ENCODE data around the gene BTBD9.

Gene BTBD9

GRCh38 chr6:38650207-38650752 is 10.6 kb upstream of the BTBD9 start:
- no peak for DNase-seq (ENCODE audit: extremely low spot score)
- ChIA-PET POLR2A (no interaction called here), CTCF (no interaction called here)
- no peak for TF ChIP-seq CTCF (IDR thresholded peaks at IDR 0.05; ENCODE audit: control extremely low read depth, extremely low read depth, low read depth, missing control alignments)

DNA sequence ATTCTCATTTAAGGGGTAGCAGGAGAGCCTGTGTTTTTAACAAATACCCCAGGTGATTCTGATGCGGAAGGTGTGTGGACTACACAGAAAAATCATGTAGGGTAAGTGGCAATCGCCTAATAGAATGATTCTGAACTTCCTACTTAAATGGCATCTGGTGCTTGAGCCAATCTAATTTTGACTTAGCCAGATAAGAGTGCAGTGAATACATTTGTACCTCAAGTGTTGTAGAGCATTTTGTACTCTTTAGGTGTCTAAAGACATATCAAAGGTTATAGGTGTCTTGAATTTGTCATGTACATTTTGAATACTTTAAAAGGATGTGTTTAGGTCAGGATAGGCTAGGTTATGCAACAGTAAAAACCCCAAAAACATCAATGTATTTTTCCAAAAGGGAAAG is 10.0 kb upstream of the BTBD9 start:
- no peak for DNase-seq (ENCODE audit: extremely low spot score)
- no peak for TF ChIP-seq CTCF (IDR thresholded peaks at IDR 0.05; ENCODE audit: control extremely low read depth, extremely low read depth, low read depth, missing control alignments)
- ChIA-PET POLR2A (no interaction called here), CTCF (no interaction called here)

GRCh38 chr6:38648629-38649028 is 8.9 kb upstream of the BTBD9 start:
- POLR2A ChIA-PET: no interaction called here
- DNase-seq (ENCODE audit: extremely low spot score): no peak
- CTCF ChIA-PET: no interaction called here
- no peak for TF ChIP-seq CTCF (IDR thresholded peaks at IDR 0.05; ENCODE audit: control extremely low read depth, extremely low read depth, low read depth, missing control alignments)

GRCh38 chr6:38646166-38646878 is 6.6 kb upstream of the BTBD9 start:
- no peak for TF ChIP-seq CTCF (IDR thresholded peaks at IDR 0.05; ENCODE audit: control extremely low read depth, extremely low read depth, low read depth, missing control alignments)
- POLR2A ChIA-PET: no interaction called here
- no peak for DNase-seq (ENCODE audit: extremely low spot score)
- CTCF ChIA-PET: no interaction called here

GRCh38 chr6:38644951-38645350 is 5.2 kb upstream of the BTBD9 start:
- ChIA-PET POLR2A (no interaction called here), CTCF (no interaction called here)

DNA sequence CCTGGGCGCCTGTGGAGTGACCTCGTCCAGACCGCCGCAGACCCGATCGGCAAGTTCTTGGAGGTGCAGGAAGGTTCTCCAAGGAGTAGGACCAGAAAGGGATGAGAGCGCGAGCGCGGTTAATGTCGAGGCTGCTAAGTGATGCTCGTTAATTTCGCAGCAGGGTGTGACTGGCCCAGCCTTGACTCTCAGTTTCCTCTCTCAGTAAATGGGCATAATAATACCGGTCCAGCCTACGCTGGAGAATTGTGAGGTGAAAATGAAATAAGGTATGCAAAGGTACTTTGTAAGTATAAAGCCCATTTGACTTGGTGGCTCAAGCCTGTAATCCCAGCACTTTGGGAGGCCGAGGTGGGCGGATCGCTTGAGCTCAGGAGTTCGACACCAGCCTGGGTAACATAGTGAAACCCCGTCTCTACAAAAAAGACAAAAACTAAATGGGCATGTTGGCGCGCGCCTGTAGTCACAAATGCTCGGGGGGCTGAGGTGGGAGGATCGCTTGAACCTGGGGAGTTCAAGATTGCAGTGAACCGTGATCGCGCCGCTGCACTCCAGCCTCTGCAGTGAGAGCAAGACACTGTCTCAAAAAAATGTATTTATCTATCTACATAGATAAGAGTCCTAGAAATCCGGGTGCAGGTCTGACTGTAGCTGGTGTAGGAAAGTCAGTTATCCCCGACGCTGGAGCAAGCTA is 634 bp upstream of the BTBD9 start:
- ChIA-PET CTCF (interaction anchor here (1.1 to 1.5 kb wide), 3 partner anchors 15 to 155 kb away, joined by 3 read pairs; no protein-coding TSS in a partner anchor), POLR2A (no interaction called here)
- DNase-seq (ENCODE audit: extremely low spot score): no peak
- no peak for TF ChIP-seq CTCF (IDR thresholded peaks at IDR 0.05; ENCODE audit: control extremely low read depth, extremely low read depth, low read depth, missing control alignments)

More at GRCh38 chr6:38644951-38645350, 5.2 kb upstream of the BTBD9 start:
- TF ChIP-seq CTCF (IDR thresholded peaks at IDR 0.05; ENCODE audit: control extremely low read depth, extremely low read depth, low read depth, missing control alignments): no peak
- no peak for DNase-seq (ENCODE audit: extremely low spot score)

Measured in GM10248 (cell line).